Progenitor cell of endocrine pancreas (in vitro differentiated cells): ENCODE data around the gene DNAH8. TPM values are rescaled to one million over a fixed set of nuclear protein-coding genes. Genes with fewer than 3 reads are reported as not detected.

ENCODE experiments used
- DNase-seq: peaks from one replicate; pipeline ENCODE4 v3.0.0; 2021; ENCODE audit warnings: low spot score; ENCODE audit not compliant: unreplicated experiment
- H3K27ac Mint-ChIP-seq: 2 replicates; pipeline ENCODE4 v1.8.0; 2021; ENCODE audit warnings: mild to moderate bottlenecking, moderate library complexity, mixed read lengths
- H3K27me3 Mint-ChIP-seq: 2 replicates; pipeline ENCODE4 v1.8.0; 2021; ENCODE audit warnings: mixed read lengths
- H3K36me3 Mint-ChIP-seq: 2 replicates; pipeline ENCODE4 v1.8.0; 2022; ENCODE audit warnings: mixed read lengths; ENCODE audit not compliant: insufficient read depth
- H3K4me1 Mint-ChIP-seq: 2 replicates; pipeline ENCODE4 v1.8.0; 2021; ENCODE audit warnings: low read depth, mixed read lengths
- H3K4me3 Mint-ChIP-seq: 2 replicates; pipeline ENCODE4 v1.8.0; 2021; ENCODE audit warnings: low read depth, mild to moderate bottlenecking, moderate library complexity, mixed read lengths
- H3K9me3 Mint-ChIP-seq: 2 replicates; pipeline ENCODE4 v1.8.0; 2021; ENCODE audit warnings: low read depth, mixed read lengths
- CTCF ChIP-seq: fragments of 200-600 bp; sonication (generic); IDR thresholded peaks from one replicate; pipeline ENCODE4 v1.5.0; 2021; ENCODE audit warnings: antibody characterized with exemption, mild to moderate bottlenecking; ENCODE audit not compliant: unreplicated experiment
- total RNA-seq: library from RNA; stranded (reverse); gene quantifications from 2 replicates; pipeline ENCODE4 v1.2.1, GENCODE V29; 2021

The DNAH8 gene
- total RNA-seq, 1 donor from 2014 or later: 0.12 TPM

- Mint-ChIP-seq H3K36me3 (no peaks in the 10 kb centered on the region), H3K9me3 (no peaks in the 10 kb centered on the region), H3K27me3 (peaks cover 12% of the 10 kb centered on the region), H3K4me3 (no peak overlapping the region), H3K4me1 (peaks cover 2% of the 10 kb centered on the region), H3K27ac (no peak overlapping the region)
- DNase-seq: no peak
- TF ChIP-seq CTCF: no peak
These were observed 359.4 kb downstream of the DNAH8 start for GRCh38 chr6:39074486-39074885.

DNA sequence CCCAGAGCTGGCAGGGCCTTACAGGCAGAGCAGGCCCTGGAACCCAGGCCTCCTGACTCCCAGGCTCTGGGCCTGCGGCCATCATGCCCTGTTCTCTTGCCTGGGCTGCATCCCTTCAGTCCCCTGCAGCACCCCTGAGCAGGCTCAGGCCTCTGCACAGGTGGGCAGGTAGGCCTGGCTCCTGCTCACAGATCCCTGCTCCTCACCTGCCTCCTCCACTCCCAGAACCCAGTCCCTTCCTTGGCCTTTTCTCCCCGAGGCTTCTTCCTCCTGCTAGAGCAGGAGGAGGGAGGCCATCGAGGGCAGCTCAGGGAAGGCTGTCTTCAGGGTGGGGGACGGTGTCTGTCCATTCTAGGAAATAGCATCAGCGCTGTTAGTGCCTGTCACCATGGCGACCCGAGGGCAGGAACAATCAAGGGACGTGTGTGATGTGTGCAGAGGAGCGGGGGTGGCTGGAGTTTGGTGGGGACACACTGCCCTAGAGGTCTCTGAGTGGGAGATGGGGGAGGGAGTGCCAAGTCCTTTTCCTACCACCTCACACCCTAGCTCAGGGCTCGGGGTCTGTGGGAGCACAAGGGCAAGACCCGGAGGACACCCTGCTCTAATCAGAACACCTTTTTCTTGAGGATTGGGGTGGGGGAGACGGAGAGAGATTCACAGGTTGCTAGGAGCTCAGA lies 360.0 kb downstream of the DNAH8 start:
- DNase-seq: no peak
- H3K4me3 Mint-ChIP-seq: no peak overlapping the region
- no peak for TF ChIP-seq CTCF
- peak overlapping the region; percentile 49 for H3K27ac Mint-ChIP-seq
- H3K9me3 Mint-ChIP-seq: no peaks in the 10 kb centered on the region
- H3K27me3 Mint-ChIP-seq: peaks cover 12% of the 10 kb centered on the region
- no peaks in the 10 kb centered on the region for H3K36me3 Mint-ChIP-seq
- H3K4me1 Mint-ChIP-seq: peaks cover 2% of the 10 kb centered on the region

- TF ChIP-seq CTCF: no peak
- DNase-seq: no peak
- peaks cover 12% of the 10 kb centered on the region for H3K27me3 Mint-ChIP-seq
- H3K27ac Mint-ChIP-seq: no peak overlapping the region
- no peaks in the 10 kb centered on the region for H3K36me3 Mint-ChIP-seq
- H3K9me3 Mint-ChIP-seq: no peaks in the 10 kb centered on the region
- H3K4me1 Mint-ChIP-seq: peaks cover 2% of the 10 kb centered on the region
- no peak overlapping the region for H3K4me3 Mint-ChIP-seq
These were observed 360.9 kb downstream of the DNAH8 start for GRCh38 chr6:39075807-39076622.

DNA sequence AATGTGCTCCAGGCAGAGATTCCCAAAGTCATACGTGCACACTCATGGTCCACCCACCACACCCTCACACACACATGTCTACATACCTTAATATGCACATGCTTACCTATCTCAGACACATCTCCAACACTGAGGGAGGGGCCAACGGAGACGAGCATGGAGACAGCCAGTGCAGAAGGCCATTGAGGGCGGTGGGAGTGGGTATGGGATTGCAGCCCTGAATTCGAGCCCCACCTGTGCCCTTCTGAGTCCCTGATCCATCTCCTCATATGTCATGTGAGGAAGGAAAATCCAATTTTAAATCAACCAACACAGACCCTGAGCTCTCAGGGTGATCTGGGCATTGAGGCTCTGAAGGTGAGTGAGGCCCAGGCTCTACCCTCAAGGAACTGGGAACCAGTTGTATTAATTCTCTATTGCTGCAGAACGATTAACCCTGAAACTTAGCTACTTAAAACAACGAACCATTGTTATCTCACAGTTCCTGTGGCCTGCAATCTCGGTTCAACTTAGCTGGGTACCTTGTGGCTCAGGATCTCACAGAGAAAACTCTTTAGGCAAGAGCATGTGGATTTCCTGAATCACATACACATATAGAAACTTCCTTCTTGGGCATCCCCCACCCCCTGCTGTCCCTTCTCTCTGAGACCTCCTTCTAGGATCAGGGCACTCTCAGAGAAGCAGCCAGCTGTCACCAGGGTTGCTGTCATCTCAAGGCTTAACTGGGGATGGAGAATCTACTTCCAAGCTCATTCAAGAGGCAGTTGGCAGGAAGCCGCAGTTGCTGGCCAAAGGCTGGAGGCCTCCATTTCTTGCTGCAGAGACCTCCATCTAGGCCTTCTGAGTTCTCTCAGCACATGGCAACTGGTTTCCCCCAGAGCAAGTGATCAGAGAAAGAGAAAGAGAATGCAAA lies 361.8 kb downstream of the DNAH8 start:
- peaks cover 2% of the 10 kb centered on the region for H3K4me1 Mint-ChIP-seq
- no peaks in the 10 kb centered on the region for H3K36me3 Mint-ChIP-seq
- DNase-seq: no peak
- peaks cover 12% of the 10 kb centered on the region for H3K27me3 Mint-ChIP-seq
- TF ChIP-seq CTCF: no peak
- no peak overlapping the region for H3K27ac Mint-ChIP-seq
- H3K4me3 Mint-ChIP-seq: no peak overlapping the region
- no peaks in the 10 kb centered on the region for H3K9me3 Mint-ChIP-seq
